GM21786 (cell line): ENCODE data around the gene TNNT2.

ENCODE experiments used
- ATAC-seq: cut with Tn5 transposase; IDR thresholded peaks from one replicate; pipeline ENCODE4 v1.9.1; 2021; ENCODE audit not compliant: unreplicated experiment

Gene TNNT2

DNA sequence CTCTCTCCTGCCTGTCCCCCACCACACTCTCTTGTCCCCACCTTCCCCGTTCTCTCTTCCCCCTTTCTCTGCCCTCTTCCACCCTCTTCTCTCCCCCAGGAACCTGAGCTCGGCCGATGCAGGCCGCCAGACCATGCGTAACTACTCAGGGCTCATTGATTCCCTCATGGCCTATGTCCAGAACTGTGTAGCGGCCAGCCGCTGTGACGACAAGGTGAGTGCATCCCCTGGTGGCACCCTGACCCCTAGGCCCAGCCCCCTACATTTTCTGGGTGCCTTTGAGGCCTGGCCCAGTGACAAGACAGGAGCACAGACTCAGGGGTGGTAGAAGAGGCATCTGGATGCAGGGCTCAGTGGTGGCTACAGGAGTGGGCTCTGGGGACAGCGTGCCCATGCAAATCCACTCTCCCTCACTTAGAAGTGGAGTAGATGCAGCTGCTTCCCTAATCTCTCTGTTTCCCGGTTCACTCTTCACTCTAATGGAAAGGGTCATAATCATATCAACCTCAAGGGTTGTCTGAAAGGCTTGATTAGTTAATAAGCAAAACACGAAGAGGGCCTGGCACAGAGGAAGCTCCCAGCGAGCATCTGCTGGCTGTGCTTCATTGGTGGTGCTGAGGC lies 57.2 kb downstream of the TNNT2 start:
- ATAC-seq: no peak

- ATAC-seq: no peak
These were observed 57.8 kb downstream of the TNNT2 start for GRCh38 chr1:201319631-201320030.

- no peak for ATAC-seq
These were observed 58.8 kb downstream of the TNNT2 start for GRCh38 chr1:201318504-201319340.

GRCh38 chr1:201317551-201317950 lies 59.9 kb downstream of the TNNT2 start:
- ATAC-seq: no peak

DNA sequence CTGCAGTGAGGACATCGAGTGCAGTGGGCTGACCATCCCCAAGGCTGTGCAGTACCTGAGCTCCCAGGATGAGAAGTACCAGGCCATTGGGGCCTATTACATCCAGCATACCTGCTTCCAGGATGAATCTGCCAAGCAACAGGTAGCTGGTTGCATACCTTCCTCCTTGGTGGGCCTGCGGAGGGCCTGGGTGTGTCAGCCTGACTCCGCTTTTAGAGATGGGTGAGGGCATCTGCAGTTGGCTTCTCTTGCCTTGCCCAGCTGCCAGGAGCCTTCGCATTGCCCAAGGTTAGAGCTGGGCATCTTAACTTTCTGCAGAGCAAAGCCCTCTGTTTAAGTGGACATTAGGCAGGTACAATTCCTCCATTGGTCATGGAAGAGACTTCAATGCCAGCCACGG lies 60.9 kb downstream of the TNNT2 start:
- ATAC-seq: no peak

DNA sequence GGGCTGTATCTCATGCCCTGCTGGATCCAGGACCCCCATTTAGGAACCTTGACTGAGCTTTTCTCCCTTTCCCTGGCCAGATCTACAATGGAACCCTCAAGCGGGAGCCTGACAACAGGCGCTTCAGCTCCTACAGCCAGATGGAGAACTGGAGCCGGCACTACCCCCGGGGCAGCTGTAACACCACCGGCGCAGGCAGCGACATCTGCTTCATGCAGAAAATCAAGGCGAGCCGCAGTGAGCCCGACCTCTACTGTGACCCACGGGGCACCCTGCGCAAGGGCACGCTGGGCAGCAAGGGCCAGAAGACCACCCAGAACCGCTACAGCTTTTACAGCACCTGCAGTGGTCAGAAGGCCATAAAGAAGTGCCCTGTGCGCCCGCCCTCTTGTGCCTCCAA lies 64.4 kb downstream of the TNNT2 start:
- no peak for ATAC-seq

- no peak for ATAC-seq
These were observed 65.2 kb downstream of the TNNT2 start for GRCh38 chr1:201312298-201312697.

DNA sequence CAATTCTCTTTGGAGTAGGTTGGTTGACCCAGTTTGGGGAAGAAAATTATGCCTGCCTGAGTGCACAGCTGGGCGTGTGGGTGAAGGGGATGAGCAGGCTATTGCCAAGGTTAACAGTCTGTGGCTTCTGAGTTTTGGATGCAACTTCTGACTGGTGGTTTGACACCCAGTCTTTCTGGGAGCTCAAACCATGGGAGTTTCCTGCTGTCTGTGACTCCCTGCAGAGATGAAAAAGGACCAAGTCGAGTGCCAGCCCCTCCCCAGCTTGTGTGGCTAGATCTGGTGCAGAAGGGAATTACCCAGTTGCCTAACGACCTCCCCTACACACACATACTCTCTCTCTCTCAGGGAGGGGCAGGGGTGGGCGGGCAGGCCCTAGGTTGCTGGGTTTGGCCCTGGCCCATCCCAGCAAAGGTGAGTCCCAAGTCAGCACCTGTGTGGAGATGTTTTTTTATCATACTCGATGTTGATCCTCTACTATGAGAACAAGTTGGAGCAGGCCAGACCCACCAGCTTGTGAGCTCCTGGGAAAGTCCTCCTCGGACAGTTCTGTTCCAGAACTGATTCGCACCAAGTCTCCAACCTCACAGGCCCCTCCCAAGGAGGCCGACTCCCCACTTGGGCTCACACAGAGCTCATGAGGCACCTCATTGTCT lies 66.0 kb downstream of the TNNT2 start:
- no peak for ATAC-seq

- ATAC-seq: no peak
These were observed 66.5 kb downstream of the TNNT2 start for GRCh38 chr1:201310986-201311355.

- ATAC-seq: no peak
These were observed 67.1 kb downstream of the TNNT2 start for GRCh38 chr1:201310251-201310985.

DNA sequence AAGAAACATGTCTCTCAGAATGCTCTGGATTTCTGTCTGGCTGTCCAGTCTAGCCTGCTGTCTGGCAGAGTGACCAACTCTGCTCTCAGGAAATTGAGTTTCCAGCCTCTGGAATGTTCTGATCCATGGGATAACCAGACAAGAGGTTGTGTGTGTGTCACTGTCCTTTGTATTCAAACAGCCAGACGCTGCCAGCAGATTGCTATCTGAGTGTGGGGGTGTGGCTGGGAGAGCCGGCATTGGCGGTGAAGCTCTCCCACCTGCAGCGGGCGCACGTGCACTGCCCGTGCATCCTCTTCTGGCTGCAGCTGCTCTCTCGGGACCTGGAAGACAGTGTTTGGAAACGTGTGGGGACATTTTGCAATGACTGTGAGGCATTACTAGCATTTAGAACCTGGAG lies 68.1 kb downstream of the TNNT2 start:
- no peak for ATAC-seq
